GM12801 (cell line): ENCODE results near the gene TSPYL2.

Experiments used
- CTCF ChIP-seq: IDR thresholded peaks from one replicate; pipeline ENCODE4 v1.5.1; 2011; ENCODE audit warnings: control low read depth; ENCODE audit not compliant: insufficient read length; ENCODE audit errors: extremely low read depth

TSPYL2 gene

GRCh38 chrX:53133400-53133799 lies 51.2 kb downstream of the TSPYL2 start:
- no peak for TF ChIP-seq CTCF

DNA sequence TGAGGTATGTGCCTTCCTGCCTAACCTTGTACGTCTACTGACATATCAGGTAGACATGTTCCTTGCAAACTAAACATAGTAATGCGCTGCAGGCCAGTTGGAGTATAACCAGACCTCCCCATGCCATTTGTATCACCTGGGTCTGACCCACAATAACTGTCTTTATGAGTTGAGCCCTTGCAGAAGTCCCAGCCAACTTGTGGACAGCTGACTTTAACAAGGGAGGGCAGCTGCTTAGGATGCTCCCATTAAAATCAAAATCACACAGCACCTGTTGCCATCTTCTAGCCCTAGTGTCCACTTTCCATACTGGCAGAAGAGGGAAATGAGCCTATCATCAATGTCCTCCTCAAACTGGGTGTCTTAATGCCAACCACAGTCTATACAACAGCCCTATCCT lies 53.4 kb downstream of the TSPYL2 start:
- TF ChIP-seq CTCF: no peak
